Epithelial cell of proximal tubule (primary cell): Measurements from ENCODE around the gene TTC28. TPM values are rescaled to one million over a fixed set of nuclear protein-coding genes. Genes with fewer than 3 reads are reported as not detected.
"Not testable (repeated sequence)": the region's sequence is repeated elsewhere in the genome, so short reads cannot be mapped to it uniquely, and the experiment has no call there.

Source experiments
- DNase-seq: peaks from one replicate; pipeline ENCODE4 v3.0.0-alpha.2; 2011; ENCODE audit warnings: low read depth
- H3K4me3 ChIP-seq: 2 replicates; pipeline ENCODE4 v1.5.1; 2011; ENCODE audit warnings: low read depth, mild to moderate bottlenecking, low read length
- CTCF ChIP-seq: conservative IDR thresholded peaks from 2 replicates; pipeline ENCODE4 v1.5.1; 2012; ENCODE audit warnings: low read depth, mild to moderate bottlenecking, low read length
- total RNA-seq: library from RNA; depleted of rRNA; stranded (reverse); fragments of >200 nt; gene quantifications from 2 replicates; pipeline ENCODE4 v1.2.3, GENCODE V29; 2015

The TTC28 gene
- total RNA-seq, 1 donor from 2014 or later = 3.7 TPM

DNA sequence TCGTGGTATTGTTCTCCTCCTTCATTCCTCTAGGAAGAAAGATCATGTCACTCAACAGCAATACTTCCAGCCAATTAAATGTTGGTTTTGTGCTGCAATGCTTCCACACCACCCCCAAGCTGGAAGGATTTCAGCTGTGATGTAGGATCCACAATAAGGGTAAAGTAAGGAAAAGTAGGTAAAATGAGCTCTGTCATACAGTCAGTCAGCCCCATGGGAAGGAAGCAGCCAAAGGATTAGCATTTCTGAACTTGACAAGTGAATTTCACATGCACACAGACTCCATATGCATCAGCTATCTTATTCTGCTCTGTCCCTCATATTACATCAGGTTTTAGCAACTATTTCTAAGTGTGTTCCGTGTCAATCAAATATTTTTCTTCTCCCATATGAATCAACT lies 197.9 kb downstream of the TTC28 start:
- no peak for TF ChIP-seq CTCF
- H3K4me3 ChIP-seq = no peak overlapping the region
- no peak for DNase-seq

DNA sequence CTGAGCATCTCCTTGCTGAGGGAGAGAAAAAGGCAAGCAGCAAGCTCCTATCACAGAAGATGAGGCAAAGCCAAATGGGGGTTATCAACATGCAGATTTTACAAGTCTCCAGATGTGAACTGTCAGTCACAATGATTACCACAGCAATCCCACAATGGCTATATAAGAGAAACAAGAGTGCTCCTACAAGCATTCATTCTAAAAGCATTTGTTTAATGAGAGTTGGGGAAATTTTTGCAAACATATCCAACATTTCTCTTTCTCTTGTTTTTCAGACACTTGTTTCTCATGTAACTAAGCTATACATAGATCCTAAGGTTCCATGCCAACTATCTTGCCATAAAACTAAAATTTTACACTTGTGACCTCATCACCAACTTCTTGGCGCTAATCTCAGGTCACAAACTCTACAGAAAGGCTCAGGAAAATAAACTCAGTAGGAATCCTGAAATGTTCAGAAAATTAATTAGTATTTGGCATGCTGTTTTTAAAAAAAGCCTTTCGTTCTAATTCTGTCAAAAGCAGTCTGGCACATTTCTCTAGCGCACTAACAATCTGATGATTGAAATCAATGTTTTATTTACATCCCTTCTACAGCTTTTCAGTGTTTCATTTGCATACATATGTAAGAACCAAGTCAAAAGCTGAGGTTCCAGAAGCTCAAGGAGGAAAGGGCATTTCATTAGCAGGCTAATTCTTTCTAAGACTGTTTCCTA lies 199.5 kb downstream of the TTC28 start:
- no peak for DNase-seq
- TF ChIP-seq CTCF = no peak
- no peak overlapping the region for H3K4me3 ChIP-seq

DNA sequence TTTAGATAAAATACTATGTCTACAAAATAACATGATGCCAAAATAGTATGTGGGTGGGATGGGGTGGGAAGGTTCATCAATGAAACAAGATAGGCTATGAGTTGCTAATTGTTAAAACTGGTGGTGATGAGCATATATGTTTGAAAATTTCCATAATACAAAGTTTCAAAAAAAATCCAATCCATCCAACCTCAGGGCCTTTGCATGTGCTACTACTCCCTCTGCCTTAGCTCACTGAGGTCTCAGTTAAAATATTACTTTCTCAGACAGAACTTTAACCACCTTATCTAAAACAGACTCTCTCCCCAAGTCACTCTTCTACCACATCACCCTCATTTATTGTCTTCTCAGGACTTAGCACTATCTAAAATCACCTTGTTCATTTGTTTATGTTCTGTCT lies 201.1 kb downstream of the TTC28 start:
- DNase-seq = no peak
- no peak overlapping the region for H3K4me3 ChIP-seq
- no peak for TF ChIP-seq CTCF

GRCh38 chr22:28477556-28477955 lies 202.1 kb downstream of the TTC28 start:
- no peak for DNase-seq

GRCh38 chr22:28474330-28474729 lies 205.3 kb downstream of the TTC28 start:
- H3K4me3 ChIP-seq = no peak overlapping the region
- TF ChIP-seq CTCF = no peak
- no peak for DNase-seq

More at GRCh38 chr22:28477556-28477955, 202.1 kb downstream of the TTC28 start:
- no peak overlapping the region for H3K4me3 ChIP-seq
- TF ChIP-seq CTCF = no peak

- no peak overlapping the region for H3K4me3 ChIP-seq
- no peak for TF ChIP-seq CTCF
These were observed 206.4 kb downstream of the TTC28 start for GRCh38 chr22:28473258-28473657.

GRCh38 chr22:28467055-28467454 lies 212.6 kb downstream of the TTC28 start:
- not testable (repeated sequence) for DNase-seq, H3K4me3 ChIP-seq

More at GRCh38 chr22:28473258-28473657, 206.4 kb downstream of the TTC28 start:
- no peak for DNase-seq
